SU-DHL-6 (cell line): Measurements from ENCODE around the gene CYSTM1.
"Not testable (repeated sequence)": the region's sequence is repeated elsewhere in the genome, so short reads cannot be mapped to it uniquely, and the experiment has no call there.

Experiments
- H2AFZ ChIP-seq: fragments of 200-600 bp; sonication (generic); 2 replicates; pipeline ENCODE4 v1.6.1; 2014; ENCODE audit warnings: low read depth, mild to moderate bottlenecking, moderate library complexity, mixed read lengths, antibody characterized with exemption, low read length; ENCODE audit not compliant: severe bottlenecking
- H3F3A ChIP-seq: fragments of 200-600 bp; shearing (Covaris generic); 2 replicates; pipeline ENCODE4 v1.6.0; 2016; ENCODE audit warnings: antibody characterized with exemption, mild to moderate bottlenecking; ENCODE audit not compliant: insufficient read depth
- H3K27ac ChIP-seq: fragments of 200-600 bp; sonication (generic); 2 replicates; pipeline ENCODE4 v1.5.1; 2016; ENCODE audit warnings: low read depth, mild to moderate bottlenecking, low read length, moderate library complexity, mixed read lengths
- H3K27me3 ChIP-seq: fragments of 200-600 bp; sonication (generic), shearing (Covaris generic); 2 replicates; pipeline ENCODE4 v1.6.0; 2014; ENCODE audit warnings: mild to moderate bottlenecking, low read length
- H3K36me3 ChIP-seq: fragments of 200-600 bp; sonication (generic); 2 replicates; pipeline ENCODE4 v1.6.1; 2014; ENCODE audit warnings: mild to moderate bottlenecking, low read length, mixed read lengths
- H3K4me2 ChIP-seq: fragments of 300-600, 200-600 bp; shearing (Covaris generic), sonication (generic); 2 replicates; pipeline ENCODE4 v1.6.0; 2014; ENCODE audit warnings: low read length, low read depth, mild to moderate bottlenecking; ENCODE audit not compliant: poor library complexity, severe bottlenecking
- H3K4me3 ChIP-seq: fragments of 200-600 bp; sonication (generic); 2 replicates; pipeline ENCODE4 v1.5.1; 2014; ENCODE audit warnings: antibody characterized with exemption, low read length, mild to moderate bottlenecking, mixed read lengths; ENCODE audit not compliant: insufficient read depth, poor library complexity, severe bottlenecking
- H3K79me2 ChIP-seq: fragments of 200-600 bp; sonication (generic); 2 replicates; pipeline ENCODE4 v1.6.1; 2014; ENCODE audit warnings: mild to moderate bottlenecking, low read length, moderate library complexity; ENCODE audit not compliant: insufficient read depth
- H3K9ac ChIP-seq: fragments of 200-600 bp; sonication (generic); 2 replicates; pipeline ENCODE4 v1.7.0; 2014; ENCODE audit warnings: mild to moderate bottlenecking, low read length
- H3K9me2 ChIP-seq: fragments of 200-600 bp; sonication (generic); replicated peaks from 2 replicates; pipeline ENCODE4 v1.6.1; 2014; ENCODE audit warnings: low read length; ENCODE audit not compliant: insufficient read depth
- H3K9me3 ChIP-seq: fragments of 200-600 bp; sonication (generic); 2 replicates; pipeline ENCODE4 v1.6.1; 2014; ENCODE audit warnings: low read length, mixed read lengths; ENCODE audit not compliant: insufficient read depth
- H4K20me1 ChIP-seq: fragments of 200-600 bp; sonication (generic); 2 replicates; pipeline ENCODE4 v1.6.1; 2014; ENCODE audit warnings: low read depth, mild to moderate bottlenecking, antibody characterized with exemption, low read length, moderate library complexity, mixed read lengths
- EZH2phosphoT487 ChIP-seq: fragments of 200-600 bp; sonication (generic), shearing (Covaris generic); conservative IDR thresholded peaks from 2 replicates; pipeline ENCODE4 v1.6.1; 2018; ENCODE audit warnings: mild to moderate bottlenecking, antibody characterized with exemption, low read length, moderate library complexity, mixed read lengths
- TF ChIP-seq, protein P1 (sequence below): fragments of 200-600 bp; sonication (generic); IDR thresholded peaks from one replicate; pipeline ENCODE4 v1.5.1; 2017; ENCODE audit warnings: antibody characterized with exemption, mild to moderate bottlenecking, low read length, moderate library complexity; ENCODE audit not compliant: insufficient read depth, poor library complexity, severe bottlenecking

The CYSTM1 gene

DNA sequence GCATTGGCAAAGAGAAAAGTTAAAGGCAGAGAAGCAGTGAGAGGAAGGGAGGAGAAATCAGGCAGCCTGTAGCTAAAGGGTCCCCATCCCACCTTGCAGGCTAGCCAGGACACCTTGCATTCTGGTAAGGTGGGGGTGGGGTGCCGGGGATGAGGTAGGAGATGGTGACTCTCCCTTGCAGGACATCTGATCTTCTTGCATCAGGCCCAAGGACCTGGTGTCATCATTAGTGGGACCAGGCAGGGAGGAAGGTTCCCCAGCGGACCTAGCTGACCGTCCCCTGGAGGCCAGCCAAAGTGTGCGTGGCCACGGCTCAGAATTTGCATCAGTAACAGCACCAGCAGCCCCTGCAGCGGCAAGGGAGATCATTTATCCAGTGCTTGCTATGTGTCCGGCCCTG is 21.7 kb upstream of the CYSTM1 start:
- no peak for TF ChIP-seq EZH2phosphoT487
- TF ChIP-seq, protein P1, sequence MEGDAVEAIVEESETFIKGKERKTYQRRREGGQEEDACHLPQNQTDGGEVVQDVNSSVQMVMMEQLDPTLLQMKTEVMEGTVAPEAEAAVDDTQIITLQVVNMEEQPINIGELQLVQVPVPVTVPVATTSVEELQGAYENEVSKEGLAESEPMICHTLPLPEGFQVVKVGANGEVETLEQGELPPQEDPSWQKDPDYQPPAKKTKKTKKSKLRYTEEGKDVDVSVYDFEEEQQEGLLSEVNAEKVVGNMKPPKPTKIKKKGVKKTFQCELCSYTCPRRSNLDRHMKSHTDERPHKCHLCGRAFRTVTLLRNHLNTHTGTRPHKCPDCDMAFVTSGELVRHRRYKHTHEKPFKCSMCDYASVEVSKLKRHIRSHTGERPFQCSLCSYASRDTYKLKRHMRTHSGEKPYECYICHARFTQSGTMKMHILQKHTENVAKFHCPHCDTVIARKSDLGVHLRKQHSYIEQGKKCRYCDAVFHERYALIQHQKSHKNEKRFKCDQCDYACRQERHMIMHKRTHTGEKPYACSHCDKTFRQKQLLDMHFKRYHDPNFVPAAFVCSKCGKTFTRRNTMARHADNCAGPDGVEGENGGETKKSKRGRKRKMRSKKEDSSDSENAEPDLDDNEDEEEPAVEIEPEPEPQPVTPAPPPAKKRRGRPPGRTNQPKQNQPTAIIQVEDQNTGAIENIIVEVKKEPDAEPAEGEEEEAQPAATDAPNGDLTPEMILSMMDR: no peak
- H3K4me2 ChIP-seq: no peak overlapping the region
- no peaks in the 10 kb centered on the region for H3K36me3 ChIP-seq
- H3K27me3 ChIP-seq: no peaks in the 10 kb centered on the region
- no peak overlapping the region for H3K27ac ChIP-seq
- no peaks in the 10 kb centered on the region for H3F3A ChIP-seq
- no peak overlapping the region for H3K4me3 ChIP-seq
- no peaks in the 10 kb centered on the region for H3K9me2 ChIP-seq
- no peaks in the 10 kb centered on the region for H4K20me1 ChIP-seq
- H3K9me3 ChIP-seq: no peaks in the 10 kb centered on the region
- H2AFZ ChIP-seq: no peak overlapping the region
- H3K9ac ChIP-seq: no peak overlapping the region
- H3K79me2 ChIP-seq: no peaks in the 10 kb centered on the region

GRCh38 chr5:140153905-140154304 is 21.1 kb upstream of the CYSTM1 start:
- Histone ChIP-seq H3K9me2 (no peaks in the 10 kb centered on the region), H3K27ac (no peak overlapping the region), H3K79me2 (no peaks in the 10 kb centered on the region), H3F3A (no peaks in the 10 kb centered on the region), H3K4me3 (no peak overlapping the region), H3K27me3 (no peaks in the 10 kb centered on the region), H3K9ac (no peak overlapping the region), H2AFZ (no peak overlapping the region), H3K9me3 (no peaks in the 10 kb centered on the region), H3K36me3 (no peaks in the 10 kb centered on the region), H3K4me2 (no peak overlapping the region), H4K20me1 (no peaks in the 10 kb centered on the region)
- no peak for TF ChIP-seq EZH2phosphoT487

- H3K9me2 ChIP-seq, H3F3A ChIP-seq, H3K4me3 ChIP-seq, H3K79me2 ChIP-seq, H3K27ac ChIP-seq, H2AFZ ChIP-seq, H3K9ac ChIP-seq, H3K4me2 ChIP-seq, H3K36me3 ChIP-seq, H3K9me3 ChIP-seq, H4K20me1 ChIP-seq, H3K27me3 ChIP-seq: not testable (repeated sequence)
These were observed 20.1 kb upstream of the CYSTM1 start for GRCh38 chr5:140154710-140155381.

DNA sequence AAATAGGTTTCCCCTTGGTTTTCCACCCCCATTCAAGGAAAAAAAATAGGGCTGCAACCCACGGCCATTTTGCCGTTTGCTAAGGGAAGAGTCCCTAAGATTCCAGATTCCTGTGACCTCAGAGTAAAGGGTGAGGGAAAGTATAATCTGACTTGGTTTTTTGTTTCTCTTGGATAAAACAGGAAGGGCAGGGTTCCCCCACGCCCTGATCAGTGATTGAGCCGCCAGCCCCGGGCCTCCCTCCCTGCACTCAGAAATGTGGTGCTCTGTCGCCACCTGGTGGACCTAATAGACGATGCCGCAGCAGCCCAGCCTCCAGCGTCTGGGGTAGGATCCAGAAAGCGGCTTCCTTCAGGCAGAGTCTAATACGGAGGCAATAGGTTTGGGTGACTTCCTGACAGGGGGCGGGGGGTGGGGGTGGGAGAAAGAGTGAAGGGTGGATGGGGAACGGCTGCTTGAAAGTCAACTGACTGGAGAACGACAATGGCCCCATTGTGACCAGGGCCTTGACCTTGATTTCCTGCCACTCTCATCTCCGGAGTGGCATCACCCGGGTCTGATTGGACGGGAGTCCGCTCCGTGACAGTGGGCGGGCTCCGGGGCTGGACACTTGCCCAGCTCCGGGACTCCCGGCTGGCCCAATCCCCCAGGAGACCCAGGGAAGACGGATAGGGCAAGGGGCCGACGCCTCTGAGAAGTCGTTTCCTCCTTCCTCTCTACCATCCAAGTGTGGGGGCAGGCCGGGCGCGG is 17.8 kb upstream of the CYSTM1 start:
- H3K27ac ChIP-seq: no peak overlapping the region
- no peaks in the 10 kb centered on the region for H3K27me3 ChIP-seq
- TF ChIP-seq, protein P1: peak; percentile 78
- no peak for TF ChIP-seq EZH2phosphoT487
- peak overlapping the region; percentile 30 for H2AFZ ChIP-seq
- no peak overlapping the region for H3K4me2 ChIP-seq
- H3K9me3 ChIP-seq: no peaks in the 10 kb centered on the region
- no peaks in the 10 kb centered on the region for H3F3A ChIP-seq
- no peak overlapping the region for H3K4me3 ChIP-seq
- no peak overlapping the region for H3K9ac ChIP-seq
- H3K36me3 ChIP-seq: no peaks in the 10 kb centered on the region
- no peaks in the 10 kb centered on the region for H4K20me1 ChIP-seq
- H3K79me2 ChIP-seq: no peaks in the 10 kb centered on the region
- H3K9me2 ChIP-seq: no peaks in the 10 kb centered on the region
